GM19239 (cell line): Measurements from ENCODE around the gene COL6A6.

ENCODE experiments used
- DNase-seq: peaks from one replicate; pipeline ENCODE4 v3.0.0; 2011; ENCODE audit warnings: low spot score; ENCODE audit not compliant: insufficient read length
- FAIRE-seq: peaks from 2 replicates; lab custom pipeline; 2011; peaks lifted over from hg19 to GRCh38; lab: Jason Lieb, UNC

Gene COL6A6

GRCh38 chr3:130516645-130517512 is at the start of gene COL6A6:
Gene COL6A6, plus strand, starts transcription at chr3:130517177. Its CDS starts 43,188 bp downstream, at chr3:130560365.
- FAIRE-seq (no peak), DNase-seq (no peak)

GRCh38 chr3:130468311-130468710 is 48.7 kb upstream of the COL6A6 start:
- FAIRE-seq (no peak), DNase-seq (no peak)

- FAIRE-seq (no peak), DNase-seq (no peak)
These were observed 46.9 kb upstream of the COL6A6 start for GRCh38 chr3:130470126-130470525.

GRCh38 chr3:130473416-130473815 is 43.6 kb upstream of the COL6A6 start:
- FAIRE-seq (no peak), DNase-seq (no peak)

- DNase-seq (peak; percentile 2), FAIRE-seq (no peak)
These were observed 36.2 kb upstream of the COL6A6 start for GRCh38 chr3:130480736-130481135.

GRCh38 chr3:130488288-130488687 is 28.7 kb upstream of the COL6A6 start:
- DNase-seq (no peak), FAIRE-seq (no peak)

GRCh38 chr3:130488769-130489450 is 28.1 kb upstream of the COL6A6 start:
- FAIRE-seq (no peak), DNase-seq (no peak)

GRCh38 chr3:130490241-130490640 is 26.7 kb upstream of the COL6A6 start:
- DNase-seq (no peak), FAIRE-seq (no peak)

GRCh38 chr3:130491431-130491830 is 25.5 kb upstream of the COL6A6 start:
- DNase-seq: no peak
- no peak for FAIRE-seq

- no peak for DNase-seq
- FAIRE-seq: no peak
These were observed 12.3 kb upstream of the COL6A6 start for GRCh38 chr3:130504701-130505100.

GRCh38 chr3:130506031-130506430 is 10.9 kb upstream of the COL6A6 start:
- no peak for FAIRE-seq
- no peak for DNase-seq

- DNase-seq (no peak), FAIRE-seq (no peak)
These were observed 9.2 kb upstream of the COL6A6 start for GRCh38 chr3:130507746-130508145.

GRCh38 chr3:130509008-130509407 is 8.0 kb upstream of the COL6A6 start:
- no peak for FAIRE-seq
- no peak for DNase-seq

- DNase-seq: no peak
- no peak for FAIRE-seq
These were observed 2.3 kb upstream of the COL6A6 start for GRCh38 chr3:130514681-130515080.

- no peak for DNase-seq
- FAIRE-seq: no peak
These were observed 1.2 kb upstream of the COL6A6 start for GRCh38 chr3:130515755-130516154.

GRCh38 chr3:130517602-130518001 is 625 bp downstream of the COL6A6 start:
- FAIRE-seq: no peak

GRCh38 chr3:130519754-130520153 is 2.8 kb downstream of the COL6A6 start:
- FAIRE-seq: no peak
- no peak for DNase-seq

More at GRCh38 chr3:130517602-130518001, 625 bp downstream of the COL6A6 start:
- DNase-seq: no peak

GRCh38 chr3:130522399-130522798 is 5.4 kb downstream of the COL6A6 start:
- DNase-seq (no peak), FAIRE-seq (no peak)

GRCh38 chr3:130527426-130527825 is 10.4 kb downstream of the COL6A6 start:
- DNase-seq: no peak
- no peak for FAIRE-seq

- DNase-seq: no peak
- no peak for FAIRE-seq
These were observed 11.1 kb downstream of the COL6A6 start for GRCh38 chr3:130528120-130528519.

- FAIRE-seq: no peak
- no peak for DNase-seq
These were observed 12.7 kb downstream of the COL6A6 start for GRCh38 chr3:130529486-130530215.
